SK-N-SH treated with all-trans-retinoic acid at 6 μM for 48 hours (cell line): ENCODE data around the gene XPOT.

ENCODE experiments used
- ATAC-seq: fragments of 200-7000 bp; cut with Tn5 transposase; 3 replicates; pipeline ENCODE4 v1.9.1; 2020; ENCODE audit warnings: mild to moderate bottlenecking, moderate library complexity
- ARNTL ChIP-seq: fragments of 450-650 bp; formaldehyde crosslinking; IDR thresholded peaks from 2 replicates; pipeline ENCODE4 v1.5.0; 2020; ENCODE audit warnings: low read depth, mild to moderate bottlenecking, moderate library complexity, borderline replicate concordance
- BACH2 ChIP-seq: fragments of 250-450 bp; sonication (Bioruptor Pico); IDR thresholded peaks from 2 replicates; pipeline ENCODE4 v1.9.0; 2021; ENCODE audit warnings: mild to moderate bottlenecking, borderline replicate concordance
- CSDC2 ChIP-seq: fragments of 250-450 bp; sonication (Bioruptor Pico); IDR thresholded peaks from 2 replicates; pipeline ENCODE4 v1.5.0; 2020; ENCODE audit warnings: mild to moderate bottlenecking, moderate library complexity
- ESRRG ChIP-seq: fragments of 250-450 bp; sonication (Bioruptor Pico); IDR thresholded peaks from 2 replicates; pipeline ENCODE4 v1.6.1; 2021; ENCODE audit warnings: mild to moderate bottlenecking
- GLIS3 ChIP-seq: fragments of 250-450 bp; sonication (Bioruptor Pico); IDR thresholded peaks from 2 replicates; pipeline ENCODE4 v1.5.0; 2020; ENCODE audit warnings: mild to moderate bottlenecking, moderate library complexity
- ISL1 ChIP-seq: fragments of 250-450 bp; sonication (Bioruptor Pico); IDR thresholded peaks from 2 replicates; pipeline ENCODE4 v2.1.2; 2022; ENCODE audit warnings: mild to moderate bottlenecking, moderate library complexity
- OSR1 ChIP-seq: fragments of 250-450 bp; sonication (Bioruptor Pico); IDR thresholded peaks from 2 replicates; pipeline ENCODE4 v1.8.0; 2022; ENCODE audit warnings: moderate library complexity, mild to moderate bottlenecking, inconsistent platforms
- PPARA ChIP-seq: fragments of 250-450 bp; sonication (Bioruptor Pico); IDR thresholded peaks from 2 replicates; pipeline ENCODE4 v1.5.0; 2020; ENCODE audit warnings: mild to moderate bottlenecking, borderline replicate concordance
- RARB ChIP-seq: fragments of 250-450 bp; sonication (Bioruptor Pico); IDR thresholded peaks from 2 replicates; pipeline ENCODE4 v1.8.0; 2021; ENCODE audit warnings: mild to moderate bottlenecking, moderate library complexity
- SNAI2 ChIP-seq: fragments of 250-450 bp; sonication (Bioruptor Pico); IDR thresholded peaks from 2 replicates; pipeline ENCODE4 v1.5.0; 2020; ENCODE audit warnings: mild to moderate bottlenecking, moderate library complexity
- TOX ChIP-seq: fragments of 250-450 bp; sonication (Bioruptor Pico); IDR thresholded peaks from 2 replicates; pipeline ENCODE4 v1.8.0; 2021; ENCODE audit warnings: mild to moderate bottlenecking, moderate library complexity, borderline replicate concordance
- ZC3H10 ChIP-seq: fragments of 250-450 bp; sonication (Bioruptor Pico); IDR thresholded peaks from 2 replicates; pipeline ENCODE4 v1.5.1; 2021; ENCODE audit warnings: mild to moderate bottlenecking, moderate library complexity
- ZFP3 ChIP-seq: fragments of 250-450 bp; sonication (Bioruptor Pico); IDR thresholded peaks from 2 replicates; pipeline ENCODE4 v1.5.0; 2020; ENCODE audit warnings: mild to moderate bottlenecking, moderate library complexity
- ZFP30 ChIP-seq: fragments of 450-650 bp; formaldehyde crosslinking; IDR thresholded peaks from 2 replicates; pipeline ENCODE4 v1.5.0; 2022; ENCODE audit warnings: mild to moderate bottlenecking, moderate library complexity
- ZNF565 ChIP-seq: fragments of 450-650 bp; formaldehyde crosslinking; conservative IDR thresholded peaks from 2 replicates; pipeline ENCODE4 v1.5.0; 2020; ENCODE audit warnings: low read depth, mild to moderate bottlenecking, moderate library complexity
- ZNF70 ChIP-seq: fragments of 450-650 bp; formaldehyde crosslinking; IDR thresholded peaks from 2 replicates; pipeline ENCODE4 v1.5.0; 2020; ENCODE audit warnings: mild to moderate bottlenecking, moderate library complexity
- ZNF8 ChIP-seq: fragments of 450-650 bp; formaldehyde crosslinking; IDR thresholded peaks from 2 replicates; pipeline ENCODE4 v1.5.0; 2020; ENCODE audit warnings: mild to moderate bottlenecking, moderate library complexity
- TF ChIP-seq, protein P1 (sequence below): fragments of 250-450 bp; sonication (Bioruptor Pico); IDR thresholded peaks from 2 replicates; pipeline ENCODE4 v1.5.0; 2020; ENCODE audit warnings: mild to moderate bottlenecking, moderate library complexity
- TF ChIP-seq, protein P2 (sequence below): fragments of 250-450 bp; sonication (Bioruptor Pico); IDR thresholded peaks from 2 replicates; pipeline ENCODE4 v1.5.1; 2021; ENCODE audit warnings: mild to moderate bottlenecking, moderate library complexity

XPOT gene

DNA sequence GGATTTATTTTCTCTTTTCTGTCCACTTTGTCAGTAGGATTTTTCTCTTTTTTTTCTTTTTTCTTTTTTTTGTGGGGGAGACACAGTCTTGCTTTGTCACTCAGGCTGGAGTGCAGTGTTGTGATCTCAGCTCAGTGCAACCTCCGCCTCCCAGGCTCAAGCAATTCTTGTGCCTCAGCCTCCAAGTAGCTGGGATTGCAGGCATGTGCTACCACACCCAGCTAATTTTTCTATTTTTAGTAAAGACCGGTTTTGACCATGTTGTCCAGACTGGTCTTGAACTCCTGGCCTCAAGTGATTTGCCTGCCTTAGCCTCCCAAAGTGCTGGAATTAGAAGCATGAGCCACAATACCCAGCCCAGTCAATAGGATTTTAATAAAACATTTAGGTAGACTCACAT, 26.7 kb downstream of the XPOT start:
- ATAC-seq: no peak
- TF ChIP-seq OSR1 (CRISPR knock-in tag) (no peak), ZC3H10 (no peak), ZNF70 (CRISPR knock-in tag) (no peak)
- TF ChIP-seq, protein P1, sequence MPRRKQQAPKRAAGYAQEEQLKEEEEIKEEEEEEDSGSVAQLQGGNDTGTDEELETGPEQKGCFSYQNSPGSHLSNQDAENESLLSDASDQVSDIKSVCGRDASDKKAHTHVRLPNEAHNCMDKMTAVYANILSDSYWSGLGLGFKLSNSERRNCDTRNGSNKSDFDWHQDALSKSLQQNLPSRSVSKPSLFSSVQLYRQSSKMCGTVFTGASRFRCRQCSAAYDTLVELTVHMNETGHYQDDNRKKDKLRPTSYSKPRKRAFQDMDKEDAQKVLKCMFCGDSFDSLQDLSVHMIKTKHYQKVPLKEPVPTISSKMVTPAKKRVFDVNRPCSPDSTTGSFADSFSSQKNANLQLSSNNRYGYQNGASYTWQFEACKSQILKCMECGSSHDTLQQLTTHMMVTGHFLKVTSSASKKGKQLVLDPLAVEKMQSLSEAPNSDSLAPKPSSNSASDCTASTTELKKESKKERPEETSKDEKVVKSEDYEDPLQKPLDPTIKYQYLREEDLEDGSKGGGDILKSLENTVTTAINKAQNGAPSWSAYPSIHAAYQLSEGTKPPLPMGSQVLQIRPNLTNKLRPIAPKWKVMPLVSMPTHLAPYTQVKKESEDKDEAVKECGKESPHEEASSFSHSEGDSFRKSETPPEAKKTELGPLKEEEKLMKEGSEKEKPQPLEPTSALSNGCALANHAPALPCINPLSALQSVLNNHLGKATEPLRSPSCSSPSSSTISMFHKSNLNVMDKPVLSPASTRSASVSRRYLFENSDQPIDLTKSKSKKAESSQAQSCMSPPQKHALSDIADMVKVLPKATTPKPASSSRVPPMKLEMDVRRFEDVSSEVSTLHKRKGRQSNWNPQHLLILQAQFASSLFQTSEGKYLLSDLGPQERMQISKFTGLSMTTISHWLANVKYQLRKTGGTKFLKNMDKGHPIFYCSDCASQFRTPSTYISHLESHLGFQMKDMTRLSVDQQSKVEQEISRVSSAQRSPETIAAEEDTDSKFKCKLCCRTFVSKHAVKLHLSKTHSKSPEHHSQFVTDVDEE: no peak

DNA sequence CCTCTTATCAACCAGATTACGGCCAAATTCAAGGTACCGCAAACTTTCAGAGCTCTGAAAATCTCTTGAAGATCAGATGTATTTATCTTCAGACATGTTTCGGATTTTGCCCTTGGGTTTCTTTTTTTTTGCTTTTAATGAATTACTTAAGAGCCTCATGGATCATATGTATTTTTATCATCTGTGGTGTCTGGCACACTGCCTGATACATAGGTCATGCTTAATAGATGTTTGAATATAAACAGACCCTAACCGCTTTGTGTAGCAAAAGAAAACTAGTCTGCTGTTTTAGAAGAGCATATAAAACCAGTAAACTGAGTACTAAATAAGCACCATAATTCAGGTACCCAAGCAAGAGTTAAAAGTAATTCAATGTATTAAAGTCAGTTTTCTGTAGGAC, 27.6 kb downstream of the XPOT start:
- no peak for ATAC-seq
- TF ChIP-seq GLIS3 (CRISPR knock-in tag) (no peak), CSDC2 (CRISPR knock-in tag) (no peak), ARNTL (CRISPR knock-in tag) (no peak), ZNF8 (no peak), ZFP3 (CRISPR knock-in tag) (no peak), ZFP30 (CRISPR knock-in tag) (no peak), TOX (CRISPR knock-in tag) (no peak), ZNF565 (CRISPR knock-in tag) (no peak)
- TF ChIP-seq, protein P1: no peak
- TF ChIP-seq, all 23 proteins: peak for 0

DNA sequence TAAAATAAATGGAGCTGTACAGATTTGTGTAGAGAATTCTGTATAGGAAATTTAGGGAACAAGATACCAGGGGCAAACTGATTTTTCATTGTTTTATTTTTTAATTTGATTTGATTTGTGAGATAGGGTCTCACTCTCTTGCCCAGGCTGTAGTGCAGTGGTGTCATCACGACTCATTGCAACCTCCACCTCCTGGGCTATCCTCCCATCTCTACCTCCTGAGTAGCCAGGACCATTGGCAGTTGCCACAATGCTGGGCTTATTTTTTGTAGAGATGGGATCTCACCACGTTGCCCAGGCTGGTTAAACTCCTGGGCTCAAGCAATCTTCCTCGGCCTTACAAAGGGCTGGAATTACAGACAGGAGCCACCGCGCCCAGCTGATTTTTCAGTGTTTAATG, 29.7 kb downstream of the XPOT start:
- no peak for ATAC-seq
- TF ChIP-seq OSR1 (CRISPR knock-in tag) (no peak), ZNF70 (CRISPR knock-in tag) (no peak), ARNTL (CRISPR knock-in tag) (no peak), ESRRG (CRISPR knock-in tag) (no peak), GLIS3 (CRISPR knock-in tag) (no peak), PPARA (no peak), SNAI2 (no peak), TOX (CRISPR knock-in tag) (no peak), ISL1 (CRISPR knock-in tag) (no peak), RARB (CRISPR knock-in tag) (no peak), ZNF8 (no peak), CSDC2 (CRISPR knock-in tag) (no peak), ZFP3 (CRISPR knock-in tag) (no peak), BACH2 (CRISPR knock-in tag) (no peak), ZNF565 (CRISPR knock-in tag) (no peak)
- TF ChIP-seq, protein P1: no peak
- TF ChIP-seq, protein P2, sequence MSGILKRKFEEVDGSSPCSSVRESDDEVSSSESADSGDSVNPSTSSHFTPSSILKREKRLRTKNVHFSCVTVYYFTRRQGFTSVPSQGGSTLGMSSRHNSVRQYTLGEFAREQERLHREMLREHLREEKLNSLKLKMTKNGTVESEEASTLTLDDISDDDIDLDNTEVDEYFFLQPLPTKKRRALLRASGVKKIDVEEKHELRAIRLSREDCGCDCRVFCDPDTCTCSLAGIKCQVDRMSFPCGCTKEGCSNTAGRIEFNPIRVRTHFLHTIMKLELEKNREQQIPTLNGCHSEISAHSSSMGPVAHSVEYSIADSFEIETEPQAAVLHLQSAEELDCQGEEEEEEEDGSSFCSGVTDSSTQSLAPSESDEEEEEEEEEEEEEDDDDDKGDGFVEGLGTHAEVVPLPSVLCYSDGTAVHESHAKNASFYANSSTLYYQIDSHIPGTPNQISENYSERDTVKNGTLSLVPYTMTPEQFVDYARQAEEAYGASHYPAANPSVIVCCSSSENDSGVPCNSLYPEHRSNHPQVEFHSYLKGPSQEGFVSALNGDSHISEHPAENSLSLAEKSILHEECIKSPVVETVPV (CRISPR knock-in tag): no peak

DNA sequence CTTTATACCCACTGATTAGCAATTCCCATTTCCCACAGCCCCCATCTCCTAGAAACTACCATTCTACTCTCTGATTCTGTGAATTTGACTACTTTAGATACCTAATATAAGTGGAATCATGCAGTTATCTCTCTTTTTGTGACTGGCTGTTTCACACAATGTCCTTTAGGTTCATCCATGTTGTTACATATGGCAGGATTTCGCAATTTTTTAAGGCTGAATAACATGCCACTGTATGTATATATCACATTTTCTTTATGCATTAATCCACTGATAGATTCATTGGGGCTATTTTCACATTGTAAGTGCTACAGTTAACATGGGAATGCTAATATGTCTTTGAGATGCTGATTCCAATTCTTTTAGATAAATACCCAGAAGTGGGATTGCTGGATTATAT, 35.9 kb downstream of the XPOT start:
- no peak for ATAC-seq
- TF ChIP-seq SNAI2: no peak
